Measurements from ENCODE around the gene VSNL1. TPM values are rescaled to one million over a fixed set of nuclear protein-coding genes. Genes with fewer than 3 reads are reported as not detected.

VSNL1 gene
- total RNA-seq, 1 experiment from 2014 or later = 0.98 TPM

GRCh38 chr2:17610521-17610920, 70.0 kb downstream of the VSNL1 start:
- no peak for DNase-seq (ENCODE audit: low read depth)

- no peak for DNase-seq (ENCODE audit: low read depth)
These were observed 70.5 kb downstream of the VSNL1 start for GRCh38 chr2:17611036-17611435.

GRCh38 chr2:17614174-17614930, 73.9 kb downstream of the VSNL1 start:
- no peak for DNase-seq (ENCODE audit: low read depth)

- no peak for DNase-seq (ENCODE audit: low read depth)
These were observed 74.7 kb downstream of the VSNL1 start for GRCh38 chr2:17615147-17615546.

- DNase-seq (ENCODE audit: low read depth) = peak; percentile 69
These were observed 75.3 kb downstream of the VSNL1 start for GRCh38 chr2:17615728-17616351.

GRCh38 chr2:17616405-17616804, 75.9 kb downstream of the VSNL1 start:
- DNase-seq (ENCODE audit: low read depth) = no peak

- DNase-seq (ENCODE audit: low read depth) = no peak
These were observed 77.0 kb downstream of the VSNL1 start for GRCh38 chr2:17617516-17617915.

- DNase-seq (ENCODE audit: low read depth) = no peak
These were observed 77.5 kb downstream of the VSNL1 start for GRCh38 chr2:17617955-17618354.

GRCh38 chr2:17620280-17620679, 79.8 kb downstream of the VSNL1 start:
- no peak for DNase-seq (ENCODE audit: low read depth)

- peak; percentile 36 for DNase-seq (ENCODE audit: low read depth)
These were observed 80.3 kb downstream of the VSNL1 start for GRCh38 chr2:17620841-17621240.

GRCh38 chr2:17621781-17622180, 81.3 kb downstream of the VSNL1 start:
- peak; percentile 52 for DNase-seq (ENCODE audit: low read depth)

- DNase-seq (ENCODE audit: low read depth) = no peak
These were observed 85.0 kb downstream of the VSNL1 start for GRCh38 chr2:17625446-17625845.

- no peak for DNase-seq (ENCODE audit: low read depth)
These were observed 86.5 kb downstream of the VSNL1 start for GRCh38 chr2:17626986-17627385.

GRCh38 chr2:17627434-17627833, 86.9 kb downstream of the VSNL1 start:
- DNase-seq (ENCODE audit: low read depth) = no peak

- peak; percentile 73 for DNase-seq (ENCODE audit: low read depth)
These were observed 88.1 kb downstream of the VSNL1 start for GRCh38 chr2:17628349-17629261.

GRCh38 chr2:17630089-17630488, 89.6 kb downstream of the VSNL1 start:
- no peak for DNase-seq (ENCODE audit: low read depth)

GRCh38 chr2:17634997-17635396, 94.5 kb downstream of the VSNL1 start:
- peak; percentile 42 for DNase-seq (ENCODE audit: low read depth)

- no peak for DNase-seq (ENCODE audit: low read depth)
These were observed 95.8 kb downstream of the VSNL1 start for GRCh38 chr2:17636257-17636656.

GRCh38 chr2:17637131-17637906, 96.8 kb downstream of the VSNL1 start:
- no peak for DNase-seq (ENCODE audit: low read depth)

- DNase-seq (ENCODE audit: low read depth) = no peak
These were observed 97.8 kb downstream of the VSNL1 start for GRCh38 chr2:17638196-17638743.

GRCh38 chr2:17640406-17640805, 99.9 kb downstream of the VSNL1 start:
- DNase-seq (ENCODE audit: low read depth) = no peak
